Activated CD8-positive, alpha-beta T cell treated with anti-CD3 and anti-CD28 coated beads for 36 hours (primary cell): ENCODE measurements around the gene HIPK1. TPM values are rescaled to one million over a fixed set of nuclear protein-coding genes. Genes with fewer than 3 reads are reported as not detected.

Experiments
- ATAC-seq: fragments of 200-7000 bp; cut with Tn5 transposase; one replicate; pipeline ENCODE4 v1.10.0; 2021; ENCODE audit warnings: mild to moderate bottlenecking, moderate library complexity
- CTCF ChIA-PET: fragments of 350-600 bp; sonication (Branson Sonifier 250); formaldehyde crosslinking; loops from one replicate; lab custom pipeline; 2021; ENCODE audit warnings: antibody characterized with exemption; lab: Charles Lee
- POLR2A ChIA-PET: fragments of 350-600 bp; sonication (Branson Sonifier 250); formaldehyde crosslinking; loops from one replicate; lab custom pipeline; 2021; ENCODE audit warnings: antibody characterized with exemption; lab: Charles Lee
- DNase-seq: peaks from one replicate; pipeline ENCODE4 v3.0.0-alpha.2; 2020
- H3K27ac Mint-ChIP-seq: one replicate; pipeline ENCODE4 v1.8.0; 2021; ENCODE audit warnings: mild to moderate bottlenecking, mixed read lengths
- H3K27me3 Mint-ChIP-seq: one replicate; pipeline ENCODE4 v1.8.0; 2021; ENCODE audit warnings: mixed read lengths
- H3K36me3 Mint-ChIP-seq: one replicate; pipeline ENCODE4 v1.8.0; 2021; ENCODE audit warnings: low read depth, mixed read lengths
- H3K4me1 Mint-ChIP-seq: one replicate; pipeline ENCODE4 v1.8.0; 2021; ENCODE audit warnings: low read depth, mixed read lengths
- H3K4me3 Mint-ChIP-seq: one replicate; pipeline ENCODE4 v1.8.0; 2021; ENCODE audit warnings: mild to moderate bottlenecking, moderate library complexity, mixed read lengths
- H3K9me3 Mint-ChIP-seq: one replicate; pipeline ENCODE4 v1.8.0; 2021; ENCODE audit warnings: mixed read lengths
- intact Hi-C: fragments of 100-400 bp; cut with micrococcal nuclease; formaldehyde crosslinking; loops from one replicate; pipeline ENCODE4 v1.10.0; 2022
- total RNA-seq, 2 experiments: library from RNA; stranded (reverse); gene quantifications; one replicate each; pipeline ENCODE4 v1.2.3, GENCODE V29; 2021
- TF ChIP-seq, protein P1 (sequence below): fragments of 200-600 bp; IDR thresholded peaks from one replicate; pipeline ENCODE4 v1.8.0; 2022; ENCODE audit warnings: antibody characterized with exemption, mild to moderate bottlenecking

HIPK1 gene
- total RNA-seq, 2 experiments from 2014 or later, result 42.8 to 45.1 TPM

DNA sequence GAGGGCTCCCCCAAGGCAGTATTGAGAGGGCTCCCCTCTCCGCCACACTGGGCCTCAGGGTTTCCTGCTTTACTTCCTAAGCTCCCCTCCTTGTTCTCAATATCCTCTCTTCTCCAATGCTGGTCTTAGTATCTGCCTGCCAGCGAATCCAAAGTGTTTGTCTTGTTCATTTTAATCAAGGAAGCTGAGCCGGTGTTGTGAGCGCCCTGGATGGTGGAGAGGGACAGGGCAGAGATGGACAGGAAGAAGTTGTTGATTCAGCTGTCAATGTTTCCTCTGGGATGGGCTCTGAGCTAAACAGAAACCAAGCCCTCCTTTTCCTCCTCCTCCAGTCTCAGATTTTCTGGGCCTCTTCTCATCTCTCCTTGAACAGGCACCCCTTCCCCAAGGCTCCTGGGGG lies 55.6 kb downstream of the HIPK1 start:
- Mint-ChIP-seq H3K27me3 (no peaks in the 10 kb centered on the region), H3K27ac (no peak overlapping the region), H3K4me3 (no peak overlapping the region), H3K4me1 (no peaks in the 10 kb centered on the region), H3K36me3 (no peaks in the 10 kb centered on the region), H3K9me3 (peaks cover 3% of the 10 kb centered on the region)
- ATAC-seq (no peak), DNase-seq (no peak)
- intact Hi-C loops, result no loop called here
- TF ChIP-seq, protein P1, sequence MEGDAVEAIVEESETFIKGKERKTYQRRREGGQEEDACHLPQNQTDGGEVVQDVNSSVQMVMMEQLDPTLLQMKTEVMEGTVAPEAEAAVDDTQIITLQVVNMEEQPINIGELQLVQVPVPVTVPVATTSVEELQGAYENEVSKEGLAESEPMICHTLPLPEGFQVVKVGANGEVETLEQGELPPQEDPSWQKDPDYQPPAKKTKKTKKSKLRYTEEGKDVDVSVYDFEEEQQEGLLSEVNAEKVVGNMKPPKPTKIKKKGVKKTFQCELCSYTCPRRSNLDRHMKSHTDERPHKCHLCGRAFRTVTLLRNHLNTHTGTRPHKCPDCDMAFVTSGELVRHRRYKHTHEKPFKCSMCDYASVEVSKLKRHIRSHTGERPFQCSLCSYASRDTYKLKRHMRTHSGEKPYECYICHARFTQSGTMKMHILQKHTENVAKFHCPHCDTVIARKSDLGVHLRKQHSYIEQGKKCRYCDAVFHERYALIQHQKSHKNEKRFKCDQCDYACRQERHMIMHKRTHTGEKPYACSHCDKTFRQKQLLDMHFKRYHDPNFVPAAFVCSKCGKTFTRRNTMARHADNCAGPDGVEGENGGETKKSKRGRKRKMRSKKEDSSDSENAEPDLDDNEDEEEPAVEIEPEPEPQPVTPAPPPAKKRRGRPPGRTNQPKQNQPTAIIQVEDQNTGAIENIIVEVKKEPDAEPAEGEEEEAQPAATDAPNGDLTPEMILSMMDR, result no peak
- POLR2A ChIA-PET, result no interaction called here
- CTCF ChIA-PET, result interaction anchor here (0.9 to 1.6 kb wide), 2 partner anchors 9 to 298 kb away, joined by 3 to 6 read pairs; no protein-coding TSS in a partner anchor

DNA sequence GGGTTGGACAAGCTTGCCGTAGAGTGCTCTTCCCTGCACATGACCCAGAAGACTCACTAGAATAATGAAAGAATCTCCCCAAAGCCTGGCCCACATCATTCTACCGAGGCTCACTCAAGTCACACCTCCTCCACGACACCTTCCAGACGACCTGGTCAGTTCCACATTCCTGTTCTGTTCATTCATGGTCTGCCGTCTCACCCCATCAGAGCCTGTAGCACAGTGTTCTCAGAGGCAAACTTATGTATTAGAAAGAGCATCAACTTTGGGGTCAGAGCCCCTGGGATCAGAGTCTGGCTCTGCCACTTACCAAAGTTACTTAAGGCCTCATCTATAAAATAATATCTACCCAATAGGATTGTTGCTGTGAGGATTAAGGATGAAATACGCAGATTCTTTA lies 57.7 kb downstream of the HIPK1 start:
- no peak overlapping the region for H3K4me3 Mint-ChIP-seq
- POLR2A ChIA-PET, result no interaction called here
- CTCF ChIA-PET, result no interaction called here

DNA sequence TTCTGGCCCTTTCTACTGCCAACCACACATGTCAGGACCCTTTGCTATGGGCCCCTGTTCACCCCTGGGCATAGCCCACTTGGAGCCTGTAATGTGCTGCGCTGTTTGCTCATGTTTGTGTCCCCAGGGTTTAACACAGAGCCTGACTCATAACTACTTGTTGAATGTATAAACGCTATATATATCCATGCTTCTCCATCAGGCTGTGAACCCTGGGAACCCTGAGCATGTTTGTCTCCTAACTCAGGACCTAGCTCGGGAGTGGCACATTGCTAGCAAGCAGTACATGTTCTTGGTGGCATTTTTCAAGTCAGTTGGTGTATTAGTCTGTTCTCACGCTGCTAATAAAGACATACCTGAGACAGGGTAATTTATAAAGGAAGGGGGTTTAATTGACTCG lies 58.1 kb downstream of the HIPK1 start:
- CTCF ChIA-PET, result no interaction called here
- H3K27me3 Mint-ChIP-seq, result no peaks in the 10 kb centered on the region
- H3K27ac Mint-ChIP-seq, result no peak overlapping the region
- no peak overlapping the region for H3K4me3 Mint-ChIP-seq
- TF ChIP-seq, protein P1, result no peak
- peaks cover 3% of the 10 kb centered on the region for H3K9me3 Mint-ChIP-seq
- no peak for DNase-seq
- intact Hi-C loops, result no loop called here
- no peaks in the 10 kb centered on the region for H3K36me3 Mint-ChIP-seq
- no peak for ATAC-seq
- POLR2A ChIA-PET, result no interaction called here
- H3K4me1 Mint-ChIP-seq, result no peaks in the 10 kb centered on the region

More for the DNA sequence above, 57.7 kb downstream of the HIPK1 start:
- H3K9me3 Mint-ChIP-seq, result peaks cover 3% of the 10 kb centered on the region
- intact Hi-C loops, result no loop called here
- H3K36me3 Mint-ChIP-seq, result no peaks in the 10 kb centered on the region
- no peak for DNase-seq
- no peak for ATAC-seq
- no peaks in the 10 kb centered on the region for H3K27me3 Mint-ChIP-seq
- TF ChIP-seq, protein P1, result no peak
- H3K27ac Mint-ChIP-seq, result no peak overlapping the region
- no peaks in the 10 kb centered on the region for H3K4me1 Mint-ChIP-seq

DNA sequence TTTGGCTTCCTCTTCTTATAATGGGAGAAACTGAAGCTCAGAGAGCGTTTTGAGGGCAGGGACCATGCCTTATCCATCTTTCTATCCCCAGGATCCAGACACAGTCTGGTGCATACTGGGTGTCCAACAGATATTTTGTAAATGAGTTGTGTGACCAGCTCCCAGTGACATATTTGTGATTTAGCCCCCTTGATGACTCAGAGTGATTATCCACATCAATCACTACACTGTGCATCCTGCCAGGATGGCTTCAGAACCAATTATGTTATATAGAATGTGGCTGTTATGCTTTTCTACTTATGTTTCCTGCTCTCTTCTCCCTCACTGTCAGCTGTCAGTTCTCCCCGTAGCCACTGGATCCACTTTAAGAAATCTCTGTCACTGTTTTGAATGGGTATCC lies 61.4 kb downstream of the HIPK1 start:
- intact Hi-C loops, result no loop called here
- CTCF ChIA-PET, result interaction anchor here (0.8 to 1.1 kb wide), 2 partner anchors 11 to 252 kb away, joined by 3 to 4 read pairs; partner anchors contain the start of gene OLFML3
- TF ChIP-seq, protein P1, result no peak

DNA sequence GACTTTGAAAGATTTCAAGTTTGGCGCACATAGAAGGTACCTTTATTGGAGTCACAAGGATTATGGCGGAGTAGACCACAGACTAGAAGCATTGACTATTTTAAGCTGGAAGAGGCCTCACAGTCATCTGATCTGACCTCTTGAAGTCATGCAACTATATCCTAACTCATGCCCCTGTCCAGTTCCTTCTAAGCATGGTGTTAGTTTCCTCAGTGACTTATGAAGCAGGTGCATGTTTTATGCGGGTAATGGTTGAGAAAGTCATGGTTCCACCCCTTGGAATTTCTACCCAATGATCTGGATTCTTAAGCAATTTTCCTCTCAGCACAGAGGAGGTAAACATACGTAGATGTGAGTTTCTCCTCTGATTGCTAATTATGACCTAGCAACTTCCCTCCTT lies 61.8 kb downstream of the HIPK1 start:
- Mint-ChIP-seq H3K4me1 (no peaks in the 10 kb centered on the region), H3K4me3 (no peak overlapping the region), H3K9me3 (peaks cover 17% of the 10 kb centered on the region), H3K36me3 (peaks cover 6% of the 10 kb centered on the region), H3K27me3 (no peaks in the 10 kb centered on the region), H3K27ac (no peak overlapping the region)
- ChIA-PET CTCF (no interaction called here), POLR2A (no interaction called here)
- TF ChIP-seq, protein P1, result no peak
- no peak for DNase-seq
- ATAC-seq, result no peak
- intact Hi-C loops, result no loop called here

More for the DNA sequence above, 61.4 kb downstream of the HIPK1 start:
- Mint-ChIP-seq H3K4me1 (no peaks in the 10 kb centered on the region), H3K36me3 (peaks cover 6% of the 10 kb centered on the region), H3K27me3 (no peaks in the 10 kb centered on the region), H3K4me3 (no peak overlapping the region), H3K27ac (no peak overlapping the region), H3K9me3 (peaks cover 17% of the 10 kb centered on the region)
- POLR2A ChIA-PET, result no interaction called here
- ATAC-seq, result no peak
- no peak for DNase-seq
